HUES6 (cell line): ENCODE results near the gene C1QTNF9.

Experiments
- H3K27ac ChIP-seq: 2 replicates; pipeline ENCODE4 v1.7.0; 2013; ENCODE audit warnings: low read depth, mild to moderate bottlenecking, low read length, inconsistent platforms
- H3K27me3 ChIP-seq: 2 replicates; pipeline ENCODE4 v1.6.1; 2013; ENCODE audit warnings: low read length; ENCODE audit not compliant: control insufficient read depth, insufficient read depth
- H3K36me3 ChIP-seq: 2 replicates; pipeline ENCODE4 v1.6.1; 2013; ENCODE audit warnings: low read length; ENCODE audit not compliant: control insufficient read depth, insufficient read depth
- H3K4me1 ChIP-seq: 2 replicates; pipeline ENCODE4 v1.6.1; 2013; ENCODE audit warnings: low read length; ENCODE audit not compliant: control insufficient read depth, insufficient read depth
- H3K4me3 ChIP-seq: 2 replicates; pipeline ENCODE4 v1.5.1; 2013; ENCODE audit warnings: low read depth, low read length
- H3K9ac ChIP-seq: one replicate; pipeline ENCODE4 v1.6.1; 2013; ENCODE audit warnings: mild to moderate bottlenecking, low read length
- H3K9me3 ChIP-seq: 2 replicates; pipeline ENCODE4 v1.6.1; 2013; ENCODE audit warnings: low read depth, low read length; ENCODE audit not compliant: control insufficient read depth, insufficient read depth

Gene C1QTNF9

GRCh38 chr13:24282256-24282655 is 27.1 kb upstream of the C1QTNF9 start:
- Histone ChIP-seq H3K4me3 (no peak overlapping the region), H3K27me3 (no peaks in the 10 kb centered on the region), H3K9me3 (no peaks in the 10 kb centered on the region), H3K36me3 (peaks cover 34% of the 10 kb centered on the region), H3K27ac (no peak overlapping the region), H3K4me1 (no peaks in the 10 kb centered on the region), H3K9ac (no peak overlapping the region)

- Histone ChIP-seq H3K36me3 (peaks cover 60% of the 10 kb centered on the region), H3K4me3 (no peak overlapping the region)
These were observed 24.4 kb upstream of the C1QTNF9 start for GRCh38 chr13:24284889-24285565.

GRCh38 chr13:24286624-24287023 is 22.8 kb upstream of the C1QTNF9 start:
- H3K4me1 ChIP-seq, result no peaks in the 10 kb centered on the region

More at GRCh38 chr13:24284889-24285565, 24.4 kb upstream of the C1QTNF9 start:
- Histone ChIP-seq H3K27ac (no peak overlapping the region), H3K4me1 (no peaks in the 10 kb centered on the region), H3K9me3 (no peaks in the 10 kb centered on the region), H3K27me3 (no peaks in the 10 kb centered on the region), H3K9ac (no peak overlapping the region)

GRCh38 chr13:24287748-24288287 is 21.6 kb upstream of the C1QTNF9 start:
- no peak overlapping the region for H3K9ac ChIP-seq
- H3K27me3 ChIP-seq, result no peaks in the 10 kb centered on the region
- H3K27ac ChIP-seq, result no peak overlapping the region
- H3K4me1 ChIP-seq, result no peaks in the 10 kb centered on the region
- no peak overlapping the region for H3K4me3 ChIP-seq
- H3K9me3 ChIP-seq, result no peaks in the 10 kb centered on the region
- H3K36me3 ChIP-seq, result peaks cover 78% of the 10 kb centered on the region

More at GRCh38 chr13:24286624-24287023, 22.8 kb upstream of the C1QTNF9 start:
- Histone ChIP-seq H3K9me3 (no peaks in the 10 kb centered on the region), H3K27me3 (no peaks in the 10 kb centered on the region), H3K36me3 (peaks cover 74% of the 10 kb centered on the region), H3K9ac (no peak overlapping the region), H3K27ac (no peak overlapping the region), H3K4me3 (no peak overlapping the region)

GRCh38 chr13:24288870-24289269 is 20.5 kb upstream of the C1QTNF9 start:
- no peaks in the 10 kb centered on the region for H3K27me3 ChIP-seq
- no peaks in the 10 kb centered on the region for H3K4me1 ChIP-seq
- H3K4me3 ChIP-seq, result no peak overlapping the region
- H3K27ac ChIP-seq, result no peak overlapping the region
- H3K9me3 ChIP-seq, result no peaks in the 10 kb centered on the region
- no peak overlapping the region for H3K9ac ChIP-seq
- peaks cover 77% of the 10 kb centered on the region for H3K36me3 ChIP-seq

- Histone ChIP-seq H3K4me3 (no peak overlapping the region), H3K27ac (no peak overlapping the region), H3K9ac (no peak overlapping the region), H3K27me3 (no peaks in the 10 kb centered on the region), H3K4me1 (no peaks in the 10 kb centered on the region), H3K9me3 (no peaks in the 10 kb centered on the region), H3K36me3 (peaks cover 81% of the 10 kb centered on the region)
These were observed 19.0 kb upstream of the C1QTNF9 start for GRCh38 chr13:24290280-24290932.

- Histone ChIP-seq H3K9me3 (no peaks in the 10 kb centered on the region), H3K4me1 (no peaks in the 10 kb centered on the region), H3K36me3 (peaks cover 80% of the 10 kb centered on the region), H3K9ac (no peak overlapping the region), H3K4me3 (no peak overlapping the region), H3K27ac (no peak overlapping the region), H3K27me3 (no peaks in the 10 kb centered on the region)
These were observed 16.9 kb upstream of the C1QTNF9 start for GRCh38 chr13:24292481-24292880.

- Histone ChIP-seq H3K27ac (no peak overlapping the region), H3K36me3 (peaks cover 81% of the 10 kb centered on the region), H3K27me3 (no peaks in the 10 kb centered on the region), H3K4me3 (no peak overlapping the region), H3K9me3 (no peaks in the 10 kb centered on the region), H3K4me1 (no peaks in the 10 kb centered on the region), H3K9ac (no peak overlapping the region)
These were observed 15.6 kb upstream of the C1QTNF9 start for GRCh38 chr13:24293746-24294145.

- H3K27ac ChIP-seq, result no peak overlapping the region
- H3K9ac ChIP-seq, result no peak overlapping the region
- H3K27me3 ChIP-seq, result no peaks in the 10 kb centered on the region
- no peak overlapping the region for H3K4me3 ChIP-seq
- H3K4me1 ChIP-seq, result no peaks in the 10 kb centered on the region
- no peaks in the 10 kb centered on the region for H3K9me3 ChIP-seq
- H3K36me3 ChIP-seq, result peaks cover 86% of the 10 kb centered on the region
These were observed 9.8 kb upstream of the C1QTNF9 start for GRCh38 chr13:24299488-24300114.

- Histone ChIP-seq H3K27me3 (no peaks in the 10 kb centered on the region), H3K36me3 (peaks cover 73% of the 10 kb centered on the region), H3K9ac (no peak overlapping the region), H3K4me3 (no peak overlapping the region), H3K4me1 (no peaks in the 10 kb centered on the region), H3K27ac (no peak overlapping the region), H3K9me3 (no peaks in the 10 kb centered on the region)
These were observed 7.9 kb upstream of the C1QTNF9 start for GRCh38 chr13:24301434-24301833.

GRCh38 chr13:24301911-24302310 is 7.5 kb upstream of the C1QTNF9 start:
- no peak overlapping the region for H3K9ac ChIP-seq
- no peak overlapping the region for H3K4me3 ChIP-seq
- no peaks in the 10 kb centered on the region for H3K27me3 ChIP-seq
- no peak overlapping the region for H3K27ac ChIP-seq
- H3K36me3 ChIP-seq, result peaks cover 69% of the 10 kb centered on the region
- H3K9me3 ChIP-seq, result no peaks in the 10 kb centered on the region
- no peaks in the 10 kb centered on the region for H3K4me1 ChIP-seq
